ENCODE measurements around the gene AMN1.
"Not testable (repeated sequence)": the region's sequence is repeated elsewhere in the genome, so short reads cannot be mapped to it uniquely, and the experiment has no call there.

The AMN1 gene

DNA sequence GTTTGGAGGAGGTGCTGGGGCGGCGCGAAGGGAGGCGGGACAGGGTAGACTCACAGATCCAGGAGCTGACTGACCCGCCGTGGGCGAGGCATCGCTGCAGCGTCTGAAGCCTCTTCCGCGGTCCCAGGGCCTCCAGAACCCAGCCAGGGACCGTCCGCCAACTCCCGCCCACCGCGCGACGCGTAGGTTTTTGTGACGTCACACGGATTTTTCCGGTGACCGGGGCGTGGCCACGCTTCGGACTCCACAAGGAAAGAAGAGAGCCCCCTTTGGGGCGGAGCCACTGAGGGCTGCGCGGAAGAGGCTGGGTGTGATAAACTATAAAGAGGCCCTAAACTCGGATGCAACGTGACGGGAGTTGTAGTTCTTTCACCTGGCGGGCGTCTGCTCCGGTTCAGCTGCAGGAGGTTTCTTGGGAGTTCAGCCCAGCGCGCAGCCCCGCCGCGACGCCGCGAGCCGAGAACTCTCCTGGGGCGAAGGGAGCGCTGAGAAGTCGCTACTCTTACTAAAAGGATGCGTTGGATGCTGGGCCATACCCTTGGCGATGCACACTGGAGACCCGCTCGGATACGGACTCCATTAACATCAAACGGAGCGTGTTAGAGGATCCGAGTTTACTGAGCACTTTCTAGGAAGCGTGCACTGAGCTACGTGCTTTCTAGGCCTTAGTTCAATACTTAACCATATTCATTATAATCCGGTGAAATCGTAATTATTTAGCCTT is at the start of gene AMN1:
TSS of gene AMN1 (minus strand) at position 105 of the 724 bp plus-strand sequence. CDS start at position 92, 13 bp downstream.
- peak; percentile 98 for DNase-seq (ENCODE audit: low read depth)

DNA sequence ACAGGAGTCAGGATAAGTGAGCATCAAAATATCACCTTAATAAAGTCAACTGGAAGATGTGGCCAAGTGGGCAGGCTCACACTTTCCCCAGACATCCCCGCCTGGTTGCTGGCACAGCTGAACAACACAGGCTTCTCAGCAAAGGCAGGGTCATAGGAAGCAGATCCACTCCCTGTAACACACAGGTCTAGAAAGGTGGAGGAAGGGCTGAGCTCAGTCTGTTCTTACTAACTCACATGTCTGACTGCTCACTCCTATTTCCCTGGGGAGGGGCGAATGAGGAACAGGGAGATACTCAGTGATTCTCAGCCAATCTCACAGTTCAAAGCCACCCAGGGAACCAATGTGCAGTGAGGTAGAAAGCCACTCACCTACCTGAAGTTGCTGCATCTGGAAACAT is 45.0 kb upstream of the AMN1 start:
- DNase-seq (ENCODE audit: low read depth) = no peak

- no peak for DNase-seq (ENCODE audit: low read depth)
Observed at GRCh38 chr12:31773223-31773750, 44.5 kb upstream of the AMN1 start.

- DNase-seq (ENCODE audit: low read depth) = no peak
Observed at GRCh38 chr12:31772685-31773222, 43.9 kb upstream of the AMN1 start.

GRCh38 chr12:31772186-31772585 is 43.4 kb upstream of the AMN1 start:
- DNase-seq (ENCODE audit: low read depth) = no peak

- no peak for DNase-seq (ENCODE audit: low read depth)
Observed at GRCh38 chr12:31768046-31768445, 39.2 kb upstream of the AMN1 start.

DNA sequence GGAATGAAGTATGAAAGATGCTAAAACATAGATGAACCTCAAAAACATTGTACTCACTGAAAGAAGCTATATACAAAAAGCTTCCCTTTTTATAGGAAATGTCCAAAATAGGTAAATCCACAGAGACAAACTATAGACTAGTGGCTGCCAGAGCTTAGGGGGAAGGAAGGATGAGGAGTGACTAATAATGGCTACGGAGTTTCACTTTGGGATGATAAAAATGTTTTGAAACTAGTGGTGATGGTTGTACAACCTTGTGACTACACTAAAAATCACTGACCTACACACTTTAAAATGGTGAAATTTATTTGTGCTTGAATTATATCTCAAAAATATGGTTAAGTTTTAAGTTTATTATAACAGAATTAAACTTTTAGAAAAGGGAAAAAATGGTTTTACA is 37.1 kb upstream of the AMN1 start:
- no peak for DNase-seq (ENCODE audit: low read depth)

DNA sequence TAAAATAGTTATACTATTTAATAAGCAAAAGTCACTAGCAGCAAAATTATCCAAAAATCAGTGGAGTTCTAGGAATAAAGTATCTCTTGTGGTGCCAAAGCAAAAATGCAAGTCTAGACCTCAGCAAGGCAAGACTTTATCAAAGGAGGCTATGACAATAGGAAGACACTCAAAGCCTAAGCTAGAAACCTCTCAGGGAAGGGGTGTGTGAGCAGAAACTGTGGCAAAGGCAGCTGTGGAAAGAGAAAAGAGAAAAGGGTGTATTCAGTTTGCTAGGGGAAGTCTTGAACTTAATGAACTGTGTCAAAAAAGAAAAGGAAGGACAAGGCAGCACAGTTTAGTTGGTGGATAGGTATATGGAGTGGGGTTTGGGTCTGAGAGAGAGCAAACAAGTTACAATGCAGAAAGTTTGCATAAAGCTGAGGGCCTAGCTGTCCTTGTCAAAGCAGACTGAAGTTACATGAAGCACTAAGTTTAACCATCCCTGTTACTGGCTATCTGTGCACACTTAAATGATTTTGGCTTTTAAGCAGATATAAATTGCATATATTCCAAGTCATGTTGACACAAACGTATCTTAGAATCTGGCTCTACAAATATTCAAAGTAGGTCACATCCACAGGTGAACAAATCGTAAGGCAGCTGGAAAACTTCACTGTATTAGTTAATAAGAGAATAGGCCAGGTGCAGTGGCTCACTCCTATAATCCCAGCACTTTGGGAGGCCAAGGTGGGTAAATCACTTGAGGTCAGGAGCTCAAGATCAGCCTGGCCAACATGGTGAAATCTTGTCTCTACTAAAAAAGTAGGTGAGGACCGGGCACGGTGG is 31.0 kb upstream of the AMN1 start:
- no peak for DNase-seq (ENCODE audit: low read depth)

DNA sequence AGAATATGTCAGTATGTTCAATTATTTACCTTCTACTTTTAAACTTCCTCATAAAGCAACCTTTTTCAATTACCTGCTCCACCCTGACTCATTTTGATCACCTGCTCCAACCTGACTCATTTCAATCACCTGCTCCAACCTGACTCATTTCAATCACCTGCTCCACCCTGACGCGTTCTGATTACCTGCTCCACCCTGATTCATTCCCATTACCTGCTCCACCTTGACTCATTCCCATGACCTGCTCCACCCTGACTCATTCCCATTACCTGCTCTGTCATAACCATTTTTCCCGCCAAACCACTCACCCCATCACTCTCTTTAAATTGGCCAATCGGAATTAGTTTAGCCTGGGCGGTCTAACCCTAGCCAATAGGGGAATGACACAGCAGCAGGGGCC is 29.5 kb upstream of the AMN1 start:
- DNase-seq (ENCODE audit: low read depth) = not testable (repeated sequence)

DNA sequence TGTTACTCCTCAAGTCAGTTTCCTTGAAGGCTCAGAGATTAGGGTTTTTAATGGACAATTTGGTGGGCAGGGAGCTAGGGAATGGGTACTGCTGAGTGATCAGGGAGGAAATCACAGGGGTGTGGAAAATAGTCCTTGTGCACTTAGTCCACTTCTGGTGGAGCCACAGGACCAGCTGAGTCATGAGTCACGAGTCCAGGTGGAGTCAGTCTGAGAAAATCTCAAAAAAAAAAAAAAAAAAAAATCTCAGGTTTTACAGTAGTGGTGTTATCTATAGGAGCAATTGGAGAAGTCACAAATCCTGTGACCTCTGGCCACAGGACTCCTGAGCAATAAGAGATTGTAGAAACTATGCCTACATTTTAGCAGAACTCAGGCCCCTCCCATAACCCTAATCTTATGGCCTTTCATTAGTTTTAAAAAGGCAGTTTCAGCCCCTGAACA is 28.2 kb upstream of the AMN1 start:
- no peak for DNase-seq (ENCODE audit: low read depth)

- DNase-seq (ENCODE audit: low read depth) = no peak
Observed at GRCh38 chr12:31752450-31752849, 23.6 kb upstream of the AMN1 start.

DNA sequence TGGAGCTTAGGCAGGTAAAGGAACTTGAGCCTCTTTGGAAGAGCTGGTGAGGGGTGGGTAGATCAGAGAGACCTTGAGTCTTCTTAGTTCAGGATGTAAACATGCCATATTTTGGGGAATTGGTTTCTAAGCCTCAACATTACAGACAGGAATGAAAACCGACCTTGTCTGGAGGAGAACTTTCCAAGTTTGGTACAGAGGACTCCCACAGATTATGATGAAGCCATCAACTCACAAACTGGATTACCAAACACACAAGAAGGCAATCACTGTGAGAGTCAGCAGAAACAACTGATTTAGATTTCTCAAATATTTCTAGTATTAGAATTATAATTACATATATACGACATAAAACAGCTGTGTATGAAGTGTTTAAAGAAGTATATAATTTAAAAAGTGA is 22.3 kb upstream of the AMN1 start:
- DNase-seq (ENCODE audit: low read depth) = no peak

DNA sequence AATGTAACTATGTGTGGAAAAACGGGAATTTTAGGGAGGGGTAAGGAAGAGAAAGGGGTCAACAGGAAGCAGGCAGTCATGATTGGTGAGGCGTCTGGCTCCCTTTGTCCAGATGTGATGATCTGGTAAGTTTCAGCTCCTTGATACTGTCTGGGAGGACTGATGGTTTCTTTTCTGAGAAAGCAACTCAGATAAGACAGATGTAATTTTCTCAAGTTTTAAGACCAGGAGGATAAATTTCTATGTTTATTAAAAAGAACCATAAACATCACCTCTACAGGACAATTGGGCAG is 21.9 kb upstream of the AMN1 start:
- DNase-seq (ENCODE audit: low read depth) = no peak

DNA sequence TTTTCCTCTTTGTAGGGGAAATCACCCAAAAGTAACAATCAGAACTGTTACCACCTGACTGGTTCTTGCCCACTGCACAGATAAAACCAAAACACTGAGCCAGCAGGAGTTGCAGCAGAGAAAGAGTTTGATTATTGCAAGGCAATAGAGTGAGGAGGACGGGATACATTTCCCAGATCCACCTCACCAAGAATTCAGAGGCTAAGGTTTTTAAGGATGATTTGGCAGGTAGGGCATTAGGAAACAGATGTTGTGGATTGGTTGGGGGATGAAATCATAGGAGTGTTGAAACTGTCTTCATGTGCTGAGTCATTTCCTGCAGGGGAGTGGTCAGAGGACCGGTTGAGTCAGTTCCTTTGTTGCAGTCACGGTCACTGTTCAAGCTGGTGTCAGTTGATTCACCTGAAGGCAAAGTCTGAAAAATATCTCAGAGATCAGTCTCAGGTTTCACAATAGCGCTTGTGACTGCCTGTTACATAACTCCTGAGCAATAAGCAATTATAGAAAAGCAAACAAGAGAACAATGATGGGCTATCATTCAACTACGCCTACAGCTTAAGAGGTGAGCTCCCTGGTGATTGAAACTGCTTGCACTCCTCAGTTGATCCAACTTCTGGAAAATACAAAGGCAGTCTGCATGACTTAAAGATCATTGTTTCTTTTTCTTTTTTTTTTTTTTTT is 20.3 kb upstream of the AMN1 start:
- DNase-seq (ENCODE audit: low read depth) = peak; percentile 48

DNA sequence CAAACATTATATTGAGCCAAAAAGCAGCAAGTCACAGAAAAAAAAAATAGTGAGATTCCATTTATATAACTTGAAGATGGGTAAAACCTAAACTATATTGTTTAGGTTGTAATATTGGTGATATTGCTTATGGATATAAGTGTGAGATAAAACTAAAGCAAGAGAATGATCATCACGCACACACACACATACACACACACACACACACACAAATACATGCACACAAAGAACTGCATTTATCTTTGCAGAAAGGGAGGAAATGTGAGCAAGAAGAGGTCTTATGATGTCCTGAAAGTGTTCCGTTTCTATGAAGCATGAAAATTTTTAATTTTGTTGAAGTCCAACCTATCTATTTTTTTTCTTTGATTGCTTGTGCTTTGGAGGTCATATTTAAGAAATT is 16.4 kb upstream of the AMN1 start:
- DNase-seq (ENCODE audit: low read depth) = no peak

DNA sequence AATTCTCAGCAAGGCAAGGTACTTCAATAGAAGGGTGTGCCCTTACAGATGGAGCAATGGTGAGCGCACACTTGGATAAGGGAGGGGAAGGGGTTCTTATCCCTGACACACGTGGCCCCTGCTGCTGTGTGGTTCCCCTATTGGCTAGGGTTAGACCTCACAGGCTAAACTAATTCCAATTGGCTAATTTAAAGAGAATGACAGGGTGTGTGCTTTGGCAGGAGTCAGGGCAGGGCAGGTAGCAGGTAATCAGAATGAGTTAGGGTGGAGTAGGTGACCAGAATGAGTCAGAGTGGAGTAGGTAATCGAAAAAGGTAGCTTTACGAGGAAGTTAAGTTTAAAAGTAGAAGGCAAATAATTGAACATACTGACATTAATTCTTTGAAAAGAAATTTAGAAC is 15.5 kb upstream of the AMN1 start:
- DNase-seq (ENCODE audit: low read depth) = not testable (repeated sequence)

- DNase-seq (ENCODE audit: low read depth) = no peak
Observed at GRCh38 chr12:31742891-31743290, 14.1 kb upstream of the AMN1 start.

DNA sequence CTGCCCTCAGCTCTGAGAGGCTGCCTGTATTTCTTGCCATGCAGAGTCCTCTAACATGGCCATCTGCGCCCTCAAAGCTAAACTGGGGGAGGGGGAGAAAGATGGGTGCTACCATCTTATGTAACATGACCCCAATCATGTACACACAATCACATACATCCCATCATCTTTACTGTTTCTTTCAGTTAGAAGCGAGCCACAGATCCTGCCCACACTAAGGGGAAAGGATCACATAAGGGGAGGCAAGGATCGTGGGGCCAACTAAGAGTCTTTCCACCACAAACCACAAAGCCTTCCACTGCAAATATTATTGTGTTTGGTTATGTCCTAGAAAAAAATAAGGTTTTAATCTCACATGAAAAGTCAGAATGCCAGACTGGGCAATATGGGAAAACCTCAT is 11.8 kb upstream of the AMN1 start:
- no peak for DNase-seq (ENCODE audit: low read depth)

DNA sequence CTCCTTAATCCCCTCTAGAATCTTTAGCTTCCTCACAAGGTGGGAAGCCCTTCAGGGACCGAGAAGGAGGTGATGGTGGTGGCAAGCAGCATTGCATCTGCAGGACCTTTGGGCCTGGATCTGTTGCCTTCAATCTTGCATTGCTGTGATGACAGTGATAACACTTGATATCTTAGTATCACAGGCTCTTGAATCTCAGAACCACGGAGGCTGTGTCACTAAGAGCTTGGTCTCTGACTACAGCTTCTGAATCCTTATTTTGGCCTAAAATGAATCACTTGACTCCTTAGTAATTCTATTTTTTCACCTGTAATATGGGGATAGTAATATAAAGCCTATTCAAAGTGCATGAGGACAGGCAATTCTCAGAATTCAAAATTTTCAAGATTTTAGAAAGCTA is 8.9 kb upstream of the AMN1 start:
- no peak for DNase-seq (ENCODE audit: low read depth)

DNA sequence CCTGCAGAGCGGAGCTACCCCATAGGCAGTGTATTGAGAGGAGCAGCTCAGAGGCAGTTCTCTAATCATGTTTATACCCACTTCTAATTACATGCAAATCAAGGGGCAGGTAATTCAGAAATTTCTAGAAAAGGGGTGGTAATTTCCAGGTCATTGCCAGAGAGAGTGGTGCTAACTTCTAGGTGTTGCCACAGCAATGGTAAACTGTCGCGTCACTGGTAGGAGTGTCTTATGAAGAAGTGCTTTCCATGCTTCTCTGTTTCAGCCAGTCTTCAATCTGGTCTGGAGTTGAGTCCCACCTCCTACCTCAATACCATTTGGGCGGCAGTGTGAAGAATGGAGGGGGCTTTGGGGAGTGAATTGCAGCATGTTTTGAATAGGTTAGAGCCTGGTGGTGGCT is 8.5 kb upstream of the AMN1 start:
- DNase-seq (ENCODE audit: low read depth) = no peak

- DNase-seq (ENCODE audit: low read depth) = peak; percentile 47
Observed at GRCh38 chr12:31736472-31736871, 7.7 kb upstream of the AMN1 start.
